Suppressor macrophage treated with lipopolysaccharide for 1 hour (primary cell): ENCODE results near the gene GPRIN2.
"Not testable (repeated sequence)": the region's sequence is repeated elsewhere in the genome, so short reads cannot be mapped to it uniquely, and the experiment has no call there.

Experiments
- DNase-seq, 3 donors: peaks; one replicate each; pipeline ENCODE4 v3.0.0-alpha.2; 2020 to 2022

GPRIN2 gene

DNA sequence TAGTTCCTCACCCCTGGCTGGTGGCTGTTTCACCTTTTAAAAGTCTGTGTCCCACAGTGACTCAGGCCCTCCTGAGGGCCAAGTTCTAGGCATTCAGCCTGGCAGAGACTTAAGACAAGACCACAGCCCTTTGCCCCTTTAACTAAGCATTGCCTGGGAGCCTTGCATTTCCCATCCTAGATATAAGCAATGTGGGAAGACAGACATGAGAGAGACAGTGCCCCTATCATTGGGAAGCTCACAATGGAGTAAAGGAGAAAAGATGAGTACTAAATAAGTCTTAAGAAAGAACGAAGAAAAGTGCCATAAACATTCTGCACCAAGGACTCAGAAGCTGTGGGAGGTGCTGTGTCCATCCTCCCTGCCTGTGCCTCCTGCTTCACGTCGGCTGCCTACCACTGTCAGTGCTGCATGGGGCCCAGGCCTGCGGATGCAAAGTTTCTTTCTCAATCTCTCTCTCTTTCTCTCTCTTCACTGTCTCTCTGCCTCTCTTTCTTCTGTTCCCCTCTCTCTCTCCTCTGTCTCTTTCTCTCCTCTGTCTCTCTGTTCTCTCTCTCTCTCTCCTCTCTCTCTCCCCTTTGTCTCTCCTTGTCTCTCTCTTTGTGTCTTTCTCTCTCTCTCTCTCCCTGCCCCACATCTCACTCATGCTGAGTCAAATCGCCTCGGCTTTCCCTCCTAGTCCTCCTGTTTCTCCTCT is 21.5 kb downstream of the GPRIN2 start:
- no peak for DNase-seq

DNA sequence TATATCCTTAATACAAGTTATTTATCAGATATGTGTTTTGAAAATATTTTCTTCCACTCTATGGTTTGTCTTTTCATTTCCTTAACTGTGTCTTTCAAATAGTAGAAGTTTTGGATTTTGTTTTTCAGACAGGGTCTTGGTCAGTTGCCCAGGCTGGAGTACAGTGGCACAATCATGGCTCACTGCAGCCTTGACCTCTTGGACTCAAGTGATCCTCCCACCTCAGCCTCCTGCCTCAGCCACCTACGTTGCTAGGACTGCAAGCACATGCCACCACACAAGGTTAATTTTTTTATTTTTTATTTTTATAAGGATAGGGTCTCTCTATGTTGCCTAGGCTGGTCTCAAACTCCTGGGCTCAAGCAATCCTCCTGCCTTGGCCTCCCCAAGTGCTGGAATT is 24.2 kb downstream of the GPRIN2 start:
- not testable (repeated sequence) for DNase-seq

DNA sequence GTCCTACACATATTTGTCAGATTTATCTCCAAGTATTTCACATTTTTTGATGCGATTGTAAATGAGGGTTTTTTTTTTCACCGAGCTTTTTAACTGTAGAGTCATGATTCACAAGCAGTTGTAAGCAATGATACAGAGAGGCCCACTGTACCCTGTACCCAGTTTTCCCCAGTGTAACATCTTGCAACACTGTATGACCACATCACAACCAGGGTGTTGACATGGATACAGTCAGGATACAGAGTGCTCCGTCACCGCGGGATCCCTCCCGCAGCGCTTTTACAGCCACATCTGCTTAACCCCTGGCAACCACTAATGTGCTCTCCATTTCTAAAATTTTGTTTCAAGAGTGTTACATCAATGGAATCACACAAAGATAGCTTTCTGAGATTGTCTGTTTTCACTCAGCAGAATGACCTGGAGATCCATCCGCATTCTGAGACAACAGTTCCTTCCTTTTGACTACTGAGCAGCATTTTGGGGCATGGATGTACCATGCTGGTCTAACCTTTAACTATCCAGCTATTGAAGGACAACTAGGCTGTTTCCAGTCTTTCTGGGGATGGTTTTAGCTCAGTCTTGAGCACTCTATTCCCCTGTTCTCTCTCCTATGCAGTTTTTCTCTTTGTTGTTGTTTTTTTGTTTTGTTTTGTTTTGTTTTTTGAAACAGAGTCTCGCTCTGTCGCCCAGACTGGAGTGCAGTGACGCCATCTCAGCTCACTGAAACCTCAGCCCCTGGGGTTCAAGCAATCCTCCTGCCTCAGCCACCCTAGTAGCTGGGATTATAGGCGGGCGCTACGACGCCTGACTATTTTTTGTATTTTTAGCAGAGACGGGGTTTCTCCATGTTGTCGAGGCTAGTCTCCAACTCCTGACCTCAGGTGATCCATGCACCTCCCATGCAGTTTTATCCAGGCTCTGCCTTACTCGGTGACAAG is 25.9 kb downstream of the GPRIN2 start:
- DNase-seq = no peak

DNA sequence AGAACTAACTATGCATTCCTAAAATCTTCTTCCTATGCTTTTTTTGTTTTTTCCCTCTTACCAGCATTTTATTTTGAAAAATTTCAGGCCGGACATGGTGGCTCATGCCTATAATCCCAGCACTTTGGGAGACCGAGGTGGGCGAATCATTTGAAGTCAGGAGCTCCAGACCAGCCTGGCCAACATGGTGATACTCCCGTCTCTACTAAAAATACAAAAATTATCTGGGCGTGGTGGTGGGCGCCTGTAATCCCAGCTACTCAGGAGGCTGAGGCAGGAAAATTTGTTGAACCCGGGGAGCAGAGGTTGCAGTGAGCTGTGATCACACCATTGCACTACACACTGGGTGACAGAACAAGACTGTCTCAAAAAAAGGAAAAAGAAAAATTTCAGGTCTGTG is 26.7 kb downstream of the GPRIN2 start:
- not testable (repeated sequence) for DNase-seq

DNA sequence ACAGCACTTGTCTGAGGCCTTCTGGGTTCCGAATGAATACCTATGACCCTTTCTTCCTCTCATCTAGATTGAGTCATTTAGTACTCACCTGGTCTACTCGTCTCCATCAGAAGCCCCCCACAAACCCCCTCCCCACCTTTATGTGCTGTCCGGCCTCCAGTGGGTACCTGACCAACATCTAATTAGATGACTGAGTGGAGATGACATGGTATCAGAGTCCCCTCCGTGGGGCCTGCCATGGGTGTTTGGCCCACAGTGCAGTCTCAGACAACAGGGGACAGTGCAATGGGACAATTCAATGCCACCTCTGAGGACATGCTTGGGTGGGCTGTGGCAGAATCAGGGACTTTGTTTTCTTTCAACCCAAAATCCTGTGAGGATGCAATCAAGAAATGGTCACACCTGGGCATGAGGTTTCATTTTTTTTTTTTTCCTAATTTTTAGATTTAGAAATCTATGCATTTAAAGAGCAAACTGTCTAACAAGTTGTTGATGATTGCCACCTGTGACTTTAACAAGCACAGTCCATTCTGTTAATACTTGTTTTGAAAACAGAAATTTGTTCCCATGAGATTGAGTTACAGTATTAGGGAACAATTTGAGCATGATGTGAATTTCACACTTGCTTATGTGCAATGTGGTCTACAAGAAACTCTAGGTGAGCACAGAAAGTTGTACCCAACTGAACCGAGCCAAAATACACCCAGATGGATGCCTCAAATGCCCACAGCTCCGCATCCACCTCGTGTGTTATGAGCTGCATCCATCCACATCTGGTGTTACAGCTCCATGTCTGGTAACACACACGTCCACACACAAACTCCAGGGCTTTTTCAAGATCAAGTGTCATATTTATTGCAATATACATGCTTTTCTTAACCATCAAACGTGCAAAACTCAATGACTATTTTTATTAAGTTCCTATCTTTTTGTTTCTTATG is 27.5 kb downstream of the GPRIN2 start:
- DNase-seq = no peak

DNA sequence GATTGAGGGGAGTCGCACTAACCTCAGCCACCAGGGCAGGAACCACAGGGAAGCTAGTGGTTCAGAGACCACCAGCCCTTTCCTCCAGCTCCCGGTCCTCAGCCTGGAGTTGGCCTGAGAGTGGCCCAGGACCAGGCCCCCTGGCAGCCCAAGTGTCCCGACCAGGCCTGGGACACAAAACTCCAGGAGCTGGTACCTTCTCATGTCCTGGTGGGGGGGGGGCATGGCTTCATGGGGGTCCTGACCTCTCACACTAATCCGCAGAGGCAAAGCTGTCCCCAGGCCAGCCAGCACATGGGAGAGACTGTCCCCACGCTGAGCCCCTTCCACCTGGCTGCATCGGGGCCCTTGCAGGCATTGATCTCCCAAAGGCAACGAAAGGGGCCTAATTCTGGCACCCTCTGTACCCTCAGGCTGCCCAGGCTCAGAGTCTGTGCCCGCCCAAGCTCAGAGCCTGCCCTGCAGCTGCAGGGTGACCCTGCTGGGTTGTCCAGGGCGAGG is 28.2 kb downstream of the GPRIN2 start:
- DNase-seq = no peak

DNA sequence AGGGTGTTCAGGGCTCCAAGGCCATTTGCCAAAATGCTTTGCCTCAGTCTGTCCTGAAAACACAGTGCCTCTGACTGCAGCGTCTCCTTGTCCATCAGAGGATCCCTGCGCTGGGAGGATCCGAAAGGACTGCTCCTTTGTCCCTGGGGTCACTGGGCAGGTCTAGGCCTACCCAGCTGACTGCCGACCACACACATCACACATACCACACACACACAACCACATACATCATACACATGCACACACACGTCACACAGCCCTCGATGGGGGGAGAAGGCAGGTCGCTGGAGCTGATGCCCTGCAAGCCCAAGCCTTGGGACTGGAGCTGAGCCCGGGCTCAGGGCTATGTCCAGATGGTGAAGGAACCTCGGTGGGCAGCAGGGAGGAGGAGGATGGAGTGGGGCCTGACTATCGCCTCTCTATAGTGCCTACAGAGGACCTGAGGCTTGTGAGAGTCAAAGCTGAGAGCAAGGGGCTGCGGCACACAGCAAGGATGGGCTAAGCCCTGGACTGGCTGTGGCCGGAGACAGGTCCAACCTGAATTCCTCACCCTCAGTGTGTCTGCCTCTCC is 29.1 kb downstream of the GPRIN2 start:
- DNase-seq = no peak

DNA sequence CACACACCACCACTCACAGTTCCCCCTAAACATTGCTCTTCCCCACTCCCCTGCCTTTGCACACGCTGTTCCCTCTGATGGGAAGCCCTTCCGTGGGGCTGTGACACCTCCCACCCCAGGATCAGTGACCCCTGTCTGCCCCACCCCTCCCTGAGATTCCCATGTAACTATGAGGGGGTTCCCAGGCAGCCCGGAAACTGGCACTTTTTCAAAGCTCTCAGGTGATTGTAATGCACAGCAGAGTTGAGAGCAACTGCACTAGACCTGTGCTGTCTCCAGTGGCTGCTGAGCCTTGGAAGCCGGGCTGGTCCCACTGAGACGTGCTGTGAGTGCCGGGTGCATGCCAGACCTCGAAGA is 29.8 kb downstream of the GPRIN2 start:
- DNase-seq = no peak

DNA sequence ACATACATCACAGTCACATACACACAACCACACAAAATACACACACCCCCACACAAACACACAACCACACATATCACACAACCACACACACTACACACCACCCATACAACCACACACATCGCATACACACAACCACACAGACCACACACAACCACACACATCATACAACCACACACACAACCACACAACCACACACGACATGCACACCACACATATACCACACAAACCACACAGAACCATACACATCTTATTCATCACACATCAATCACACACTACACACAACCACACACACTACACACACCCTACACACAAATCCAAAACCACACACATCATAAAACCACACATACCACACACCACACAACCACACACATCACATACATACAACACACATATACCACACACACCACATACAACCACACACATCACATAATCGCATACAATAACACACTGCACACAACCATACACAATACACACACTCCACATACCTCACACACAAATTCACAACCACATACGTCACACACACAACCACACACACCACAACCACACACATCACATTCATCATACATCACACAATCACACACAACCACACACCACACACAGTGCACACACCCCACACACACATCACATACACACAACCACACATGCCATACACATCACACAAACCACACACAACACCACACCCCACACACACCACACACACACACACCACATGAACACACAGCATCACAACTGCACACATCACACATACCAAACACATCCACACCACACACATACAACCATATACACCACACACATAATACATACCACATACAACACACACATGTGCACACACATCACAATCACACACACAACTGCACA is 30.4 kb downstream of the GPRIN2 start:
- DNase-seq = no peak

DNA sequence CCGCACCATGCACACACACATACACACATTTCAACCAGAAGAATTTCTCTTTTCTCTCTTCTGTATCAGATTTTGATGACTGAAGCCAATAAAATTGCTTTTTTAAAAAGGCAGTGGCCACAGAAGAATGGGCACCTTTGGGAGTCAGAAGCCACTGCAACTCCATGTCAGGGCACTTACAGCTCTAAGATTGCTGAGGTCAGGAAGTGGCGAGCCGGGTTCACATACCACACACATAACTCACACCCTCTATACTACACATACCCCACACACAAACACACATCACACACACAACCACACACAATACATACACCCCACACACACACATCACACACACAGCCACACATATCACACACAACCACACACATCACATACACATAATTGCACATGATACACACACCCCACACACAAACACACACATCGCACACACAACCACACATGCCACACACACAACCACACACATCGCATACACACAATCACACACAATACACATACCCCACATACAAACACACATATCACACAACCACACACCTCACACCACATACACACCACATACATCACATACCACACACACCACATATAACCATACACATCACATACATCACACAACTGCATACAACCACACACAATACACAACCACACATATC is 31.2 kb downstream of the GPRIN2 start:
- DNase-seq = no peak

DNA sequence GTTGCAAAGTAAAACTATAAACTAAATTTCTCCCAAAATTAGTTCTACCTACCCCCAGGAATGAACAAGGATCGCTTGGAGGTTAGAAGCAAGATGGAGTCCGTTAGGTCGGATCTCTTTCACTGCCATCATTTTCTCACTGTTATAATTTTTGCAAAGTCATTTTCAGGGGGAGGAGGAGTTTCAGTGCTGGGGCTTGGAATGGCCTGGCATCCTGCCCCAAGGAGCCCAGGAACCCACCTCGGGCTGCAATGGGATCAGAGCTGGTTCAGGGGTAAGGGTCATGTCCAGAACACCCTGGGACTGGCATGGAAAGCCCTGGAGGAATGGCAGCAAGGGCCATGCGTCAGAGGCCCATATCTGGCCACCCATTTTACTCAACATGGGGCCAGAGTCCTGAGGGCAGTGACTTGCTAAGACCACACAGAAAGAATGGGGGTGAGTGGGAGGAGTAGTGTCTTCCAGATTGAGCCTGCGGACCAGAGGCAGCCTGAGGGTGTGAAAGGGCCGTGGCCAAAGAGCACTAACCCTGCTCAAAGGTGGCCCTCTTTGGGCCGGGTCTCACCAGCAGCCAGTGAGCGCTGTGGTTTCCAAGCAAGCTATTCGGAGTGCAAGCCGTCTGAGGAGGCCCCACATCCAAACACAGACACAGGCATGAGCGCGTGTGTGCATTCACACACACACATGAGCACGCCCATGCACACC is 31.8 kb downstream of the GPRIN2 start:
- no peak for DNase-seq

DNA sequence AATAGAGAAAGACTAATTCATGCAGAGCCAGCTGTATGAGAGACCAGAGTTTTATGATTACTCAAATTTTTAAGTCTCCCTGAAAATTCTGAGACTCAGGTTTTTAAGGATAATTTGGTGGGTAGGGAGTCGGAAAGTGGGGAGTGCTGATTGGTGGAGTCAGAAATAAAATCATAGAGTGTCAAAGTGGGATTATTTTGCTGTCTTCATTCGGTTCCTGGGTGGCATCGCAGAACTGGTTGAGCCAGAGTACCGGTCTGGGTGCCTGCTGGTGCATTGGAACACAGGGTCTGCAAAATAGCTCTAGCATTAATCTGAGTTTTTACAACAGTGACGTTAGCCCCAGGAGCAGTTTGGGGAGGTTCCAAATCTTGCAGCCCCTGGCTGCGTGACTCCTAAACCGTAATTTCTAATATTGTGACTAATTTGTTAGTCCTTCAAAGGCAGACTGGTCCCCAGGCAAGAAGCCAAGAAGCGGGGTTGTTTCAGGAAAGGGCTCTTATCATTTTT is 32.4 kb downstream of the GPRIN2 start:
- no peak for DNase-seq

DNA sequence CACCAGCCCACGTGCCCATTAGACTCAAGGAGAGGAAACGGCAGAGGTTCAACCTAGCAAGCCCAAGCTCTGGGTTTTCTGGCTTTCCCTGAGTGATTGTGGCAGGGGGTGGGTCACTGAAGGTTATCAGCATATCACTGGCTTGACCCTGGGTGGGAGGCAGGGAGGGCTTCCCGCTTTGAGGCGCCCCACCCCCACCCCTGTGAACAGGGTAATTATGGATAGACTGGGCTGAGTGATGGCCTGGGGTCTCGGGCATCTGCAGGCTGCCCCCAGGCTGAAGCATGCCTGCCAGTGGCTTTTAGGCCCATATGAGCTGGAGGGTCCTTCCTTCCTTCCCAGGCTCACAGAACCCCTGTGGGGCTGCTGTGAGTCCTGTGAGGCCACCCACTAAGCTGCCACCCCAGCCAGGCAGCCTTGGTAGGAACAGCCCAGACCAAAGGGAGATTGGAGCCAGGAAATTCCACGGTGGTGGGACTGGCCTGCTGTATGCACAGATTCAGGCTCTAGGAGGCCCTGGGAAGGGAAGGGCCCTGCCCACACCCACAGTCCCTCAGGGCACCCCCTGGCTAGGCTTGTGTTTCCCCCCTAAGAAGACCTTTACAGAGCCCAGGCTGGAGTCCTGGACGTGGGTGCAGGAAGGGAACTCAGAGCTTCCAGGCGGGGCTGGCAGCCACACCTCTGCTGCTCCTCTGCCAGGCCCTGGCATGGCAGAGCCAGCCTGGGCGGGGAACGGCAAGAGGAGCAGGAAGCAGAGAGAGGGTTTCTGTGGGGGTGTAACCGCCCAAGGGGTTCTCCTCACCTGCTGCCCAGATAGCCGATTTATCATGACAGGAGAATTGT is 33.1 kb downstream of the GPRIN2 start:
- DNase-seq = no peak

DNA sequence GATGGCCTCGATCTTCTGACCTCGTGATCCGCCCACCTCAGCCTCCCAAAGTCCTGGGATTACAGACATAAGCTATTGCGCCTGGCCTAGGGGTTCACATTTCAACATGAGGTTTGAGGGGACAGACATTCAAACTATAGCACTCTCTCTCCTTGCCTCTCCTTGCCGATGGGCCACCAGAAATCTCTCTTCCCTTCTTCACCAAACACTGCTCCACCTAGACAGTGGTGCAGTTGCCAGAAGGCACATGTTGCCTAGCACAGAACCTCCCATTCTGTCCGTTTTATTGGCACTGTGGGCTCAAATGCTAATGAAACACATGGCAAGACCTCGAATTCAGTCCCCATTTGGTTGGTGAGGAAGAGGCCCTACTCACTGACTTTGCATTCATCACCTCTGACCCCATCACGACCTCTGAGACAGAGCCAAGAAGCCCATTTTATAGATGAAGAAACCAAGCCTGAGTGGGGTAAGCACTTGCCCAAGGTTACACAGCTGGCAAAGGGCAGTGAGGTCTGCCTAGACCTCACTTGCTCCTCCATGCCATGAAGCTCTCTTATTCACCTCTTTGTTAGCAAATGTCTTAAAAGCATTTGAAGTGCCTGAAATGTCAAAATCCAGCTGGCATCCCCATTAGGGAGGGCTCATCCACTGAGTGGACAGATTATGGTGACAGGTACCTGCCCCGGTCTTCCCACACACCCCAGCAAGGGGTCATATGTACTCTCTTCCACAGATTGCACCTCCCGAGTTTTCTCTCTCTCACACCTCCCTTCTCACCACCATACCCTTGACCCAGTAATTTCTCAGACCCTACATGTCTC is 34.0 kb downstream of the GPRIN2 start:
- no peak for DNase-seq

DNA sequence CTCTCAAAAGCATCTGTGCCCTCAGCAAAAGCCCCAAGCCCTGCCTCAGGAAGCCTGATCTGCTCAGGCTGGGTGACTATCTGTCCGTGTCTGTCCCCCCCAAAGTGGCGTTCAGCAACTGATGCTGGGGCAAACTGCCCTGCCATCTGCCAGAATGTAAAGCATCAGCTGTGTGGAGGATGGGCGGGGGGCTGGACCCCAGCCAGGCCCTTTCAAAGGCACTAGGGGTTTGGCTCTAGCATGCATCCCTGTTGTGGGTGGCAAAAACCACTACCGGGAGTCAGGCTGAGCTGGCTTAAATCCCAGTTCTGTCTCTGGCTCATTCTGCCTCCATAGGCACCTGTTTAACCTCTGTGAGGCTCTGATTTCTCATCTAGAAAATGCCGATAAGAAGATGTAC is 35.5 kb downstream of the GPRIN2 start:
- no peak for DNase-seq

DNA sequence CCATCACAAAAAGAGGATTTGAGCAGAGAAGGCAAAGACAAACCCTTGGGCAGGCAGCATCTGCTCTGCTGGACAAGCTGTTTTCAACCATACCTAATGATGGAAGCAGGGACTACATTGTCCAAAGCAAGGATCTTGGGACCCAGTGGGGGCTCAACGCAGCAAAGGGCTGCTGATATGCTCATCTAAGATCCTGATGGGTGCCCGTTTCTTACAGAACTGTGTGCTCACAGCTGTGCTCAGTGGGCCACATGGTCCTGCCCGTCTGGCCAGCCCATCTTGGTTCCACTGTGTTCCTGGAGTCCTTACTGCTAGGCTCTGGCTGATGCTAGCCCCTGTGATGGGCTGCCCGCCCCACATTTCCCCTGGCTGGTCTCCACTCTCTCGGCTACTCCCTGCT is 36.1 kb downstream of the GPRIN2 start:
- no peak for DNase-seq

DNA sequence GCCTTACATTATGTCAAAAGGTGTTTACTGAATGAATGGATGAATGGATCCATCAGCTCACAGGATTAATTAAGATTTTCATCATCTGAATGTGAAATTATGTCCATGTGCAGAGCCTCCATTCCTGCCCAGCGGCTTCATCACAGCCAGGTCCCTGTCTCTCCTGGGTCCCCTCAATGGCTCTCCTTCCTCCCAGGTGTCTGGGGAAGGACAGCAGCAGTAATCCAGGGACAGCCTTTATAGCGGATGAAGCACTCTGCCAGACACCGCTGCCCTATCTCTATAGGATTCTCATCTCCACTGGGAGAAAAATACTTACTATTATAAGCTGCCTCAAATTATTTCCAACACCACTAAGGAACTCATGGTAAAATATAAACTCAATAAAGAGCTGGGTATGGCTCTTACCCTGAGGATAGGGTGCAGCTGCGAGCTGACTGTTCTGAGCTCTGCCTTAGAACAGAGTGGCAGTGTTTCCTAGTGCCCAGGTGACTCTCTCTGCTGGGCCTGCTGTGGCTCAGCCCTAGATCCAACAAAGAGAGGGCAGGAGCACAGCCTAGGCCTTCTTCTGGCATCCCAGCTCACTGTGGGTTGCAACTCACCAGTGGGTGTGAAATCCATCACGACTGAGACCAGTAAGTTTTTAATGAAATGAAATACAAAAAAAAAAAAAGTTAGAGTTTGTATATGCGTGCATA is 38.3 kb downstream of the GPRIN2 start:
- no peak for DNase-seq

DNA sequence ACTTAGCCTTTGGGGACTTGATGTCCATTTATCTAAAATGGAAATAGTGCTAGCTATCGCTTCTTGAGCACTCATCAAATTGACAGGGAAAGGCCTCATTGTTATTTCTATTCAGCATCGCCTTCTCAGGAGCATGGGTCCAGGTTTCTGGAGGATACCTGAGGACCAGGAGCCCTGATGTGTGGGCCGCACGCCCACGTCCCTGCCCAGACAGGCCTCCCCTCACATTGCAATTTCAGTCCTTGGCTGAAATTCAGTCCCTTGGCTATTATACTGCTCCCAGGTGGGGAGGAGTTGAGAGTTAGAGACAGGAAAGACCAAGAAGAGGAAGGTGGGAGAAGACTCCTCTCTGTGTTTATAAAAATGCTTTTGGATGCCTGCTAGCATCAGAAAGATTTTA is 38.9 kb downstream of the GPRIN2 start:
- DNase-seq = no peak
